NT2/D1 (cell line): Measurements from ENCODE around the gene SCN5A.

ENCODE experiments used
- DNase-seq: peaks from one replicate; pipeline ENCODE4 v3.0.0-alpha.2; 2011; ENCODE audit warnings: low read depth, low spot score
- H3K27me3 ChIP-seq: 2 replicates; pipeline ENCODE4 v1.6.0; 2011; ENCODE audit warnings: mild to moderate bottlenecking; ENCODE audit not compliant: insufficient read length, insufficient read depth
- H3K36me3 ChIP-seq: 2 replicates; pipeline ENCODE4 v1.6.1; 2011; ENCODE audit warnings: mild to moderate bottlenecking, low read length, mixed read lengths; ENCODE audit not compliant: insufficient read depth, insufficient read length
- H3K4me1 ChIP-seq: 2 replicates; pipeline ENCODE4 v1.5.1; 2011; ENCODE audit not compliant: insufficient read depth, insufficient read length
- H3K4me3 ChIP-seq: 2 replicates; pipeline ENCODE4 v1.5.1; 2011; ENCODE audit warnings: low read depth; ENCODE audit not compliant: insufficient read length
- H3K9ac ChIP-seq: 2 replicates; pipeline ENCODE4 v1.6.0; 2011; ENCODE audit warnings: low read depth; ENCODE audit not compliant: insufficient read length
- H3K9me3 ChIP-seq: 2 replicates; pipeline ENCODE4 v1.5.1; 2011; ENCODE audit warnings: mild to moderate bottlenecking, low read length; ENCODE audit not compliant: insufficient read depth
- SUZ12 ChIP-seq: IDR thresholded peaks from 2 replicates; pipeline ENCODE4 v1.6.1; 2011; ENCODE audit not compliant: insufficient read length, insufficient read depth; ENCODE audit errors: extremely low read depth
- YY1 ChIP-seq: IDR thresholded peaks from 2 replicates; pipeline ENCODE4 v1.6.1; 2011; ENCODE audit not compliant: insufficient read length, insufficient read depth
- ZNF274 ChIP-seq: IDR thresholded peaks from 2 replicates; pipeline ENCODE4 v1.6.1; 2011; ENCODE audit warnings: mild to moderate bottlenecking, low read depth, low read length

The SCN5A gene

GRCh38 chr3:38646630-38647029 lies 2.9 kb downstream of the SCN5A start:
- Histone ChIP-seq H3K9ac (no peak overlapping the region), H3K4me3 (no peak overlapping the region), H3K36me3 (no peaks in the 10 kb centered on the region), H3K9me3 (no peaks in the 10 kb centered on the region), H3K27me3 (peaks cover 44% of the 10 kb centered on the region), H3K4me1 (peaks cover 13% of the 10 kb centered on the region)
- TF ChIP-seq SUZ12 (no peak), ZNF274 (no peak), YY1 (no peak)
- no peak for DNase-seq

- Histone ChIP-seq H3K9me3 (no peaks in the 10 kb centered on the region), H3K27me3 (peaks cover 39% of the 10 kb centered on the region), H3K4me3 (no peak overlapping the region), H3K9ac (no peak overlapping the region), H3K4me1 (peaks cover 18% of the 10 kb centered on the region), H3K36me3 (no peaks in the 10 kb centered on the region)
- DNase-seq = no peak
- TF ChIP-seq SUZ12 (no peak), ZNF274 (no peak), YY1 (no peak)
Observed at GRCh38 chr3:38646062-38646461, 3.4 kb downstream of the SCN5A start.

GRCh38 chr3:38645601-38646000 lies 3.9 kb downstream of the SCN5A start:
- H3K4me1 ChIP-seq = peaks cover 18% of the 10 kb centered on the region
- no peaks in the 10 kb centered on the region for H3K36me3 ChIP-seq
- DNase-seq = no peak
- H3K27me3 ChIP-seq = peaks cover 34% of the 10 kb centered on the region
- H3K4me3 ChIP-seq = no peak overlapping the region
- no peak for TF ChIP-seq YY1
- TF ChIP-seq ZNF274 = no peak
- TF ChIP-seq SUZ12 = no peak
- H3K9ac ChIP-seq = peak overlapping the region; percentile 39
- no peaks in the 10 kb centered on the region for H3K9me3 ChIP-seq

GRCh38 chr3:38645076-38645475 lies 4.4 kb downstream of the SCN5A start:
- no peak for TF ChIP-seq ZNF274
- TF ChIP-seq SUZ12 = no peak
- no peak for TF ChIP-seq YY1
- peaks cover 29% of the 10 kb centered on the region for H3K27me3 ChIP-seq
- no peak for DNase-seq

GRCh38 chr3:38644662-38645053 lies 4.8 kb downstream of the SCN5A start:
- TF ChIP-seq SUZ12 (no peak), YY1 (no peak), ZNF274 (no peak)
- no peak for DNase-seq
- Histone ChIP-seq H3K36me3 (no peaks in the 10 kb centered on the region), H3K4me1 (peaks cover 14% of the 10 kb centered on the region), H3K4me3 (no peak overlapping the region), H3K9me3 (no peaks in the 10 kb centered on the region), H3K27me3 (peaks cover 25% of the 10 kb centered on the region), H3K9ac (no peak overlapping the region)

More at GRCh38 chr3:38645076-38645475, 4.4 kb downstream of the SCN5A start:
- H3K36me3 ChIP-seq = no peaks in the 10 kb centered on the region
- H3K9me3 ChIP-seq = no peaks in the 10 kb centered on the region
- peak overlapping the region; percentile 39 for H3K9ac ChIP-seq
- H3K4me1 ChIP-seq = peaks cover 17% of the 10 kb centered on the region
- no peak overlapping the region for H3K4me3 ChIP-seq

GRCh38 chr3:38644016-38644661 lies 5.3 kb downstream of the SCN5A start:
- peaks cover 14% of the 10 kb centered on the region for H3K4me1 ChIP-seq
- TF ChIP-seq ZNF274 = no peak
- no peak for TF ChIP-seq YY1
- TF ChIP-seq SUZ12 = no peak
- no peaks in the 10 kb centered on the region for H3K36me3 ChIP-seq
- DNase-seq = no peak
- no peaks in the 10 kb centered on the region for H3K9me3 ChIP-seq
- H3K27me3 ChIP-seq = peaks cover 23% of the 10 kb centered on the region
- no peak overlapping the region for H3K4me3 ChIP-seq
- H3K9ac ChIP-seq = no peak overlapping the region

- H3K9me3 ChIP-seq = no peaks in the 10 kb centered on the region
- no peak overlapping the region for H3K4me3 ChIP-seq
- peaks cover 18% of the 10 kb centered on the region for H3K27me3 ChIP-seq
- peaks cover 12% of the 10 kb centered on the region for H3K4me1 ChIP-seq
- TF ChIP-seq ZNF274 (no peak), SUZ12 (no peak), YY1 (no peak)
- no peak for DNase-seq
- H3K9ac ChIP-seq = no peak overlapping the region
- H3K36me3 ChIP-seq = no peaks in the 10 kb centered on the region
Observed at GRCh38 chr3:38643592-38643991, 5.9 kb downstream of the SCN5A start.
